ENCODE results near the gene GNB1.

GRCh38 chr1:1889847-1890505, 911 bp downstream of the GNB1 start:
- TF ChIP-seq CTCF (IDR thresholded peaks at IDR 0.05; ENCODE audit: low read depth, low read length, poor library complexity, severe bottlenecking) (no peak), EZH2phosphoT487 (IDR thresholded peaks at IDR 0.05; ENCODE audit: borderline replicate concordance, low read length) (no peak)

All from DOHH2 (cell line).